Measurements from ENCODE around the gene DENND1C.

DENND1C gene

GRCh38 chr19:6484230-6484629, 2.6 kb upstream of the DENND1C start:
- DNase-seq (ENCODE audit: low read depth): no peak
- TF ChIP-seq, protein P1, sequence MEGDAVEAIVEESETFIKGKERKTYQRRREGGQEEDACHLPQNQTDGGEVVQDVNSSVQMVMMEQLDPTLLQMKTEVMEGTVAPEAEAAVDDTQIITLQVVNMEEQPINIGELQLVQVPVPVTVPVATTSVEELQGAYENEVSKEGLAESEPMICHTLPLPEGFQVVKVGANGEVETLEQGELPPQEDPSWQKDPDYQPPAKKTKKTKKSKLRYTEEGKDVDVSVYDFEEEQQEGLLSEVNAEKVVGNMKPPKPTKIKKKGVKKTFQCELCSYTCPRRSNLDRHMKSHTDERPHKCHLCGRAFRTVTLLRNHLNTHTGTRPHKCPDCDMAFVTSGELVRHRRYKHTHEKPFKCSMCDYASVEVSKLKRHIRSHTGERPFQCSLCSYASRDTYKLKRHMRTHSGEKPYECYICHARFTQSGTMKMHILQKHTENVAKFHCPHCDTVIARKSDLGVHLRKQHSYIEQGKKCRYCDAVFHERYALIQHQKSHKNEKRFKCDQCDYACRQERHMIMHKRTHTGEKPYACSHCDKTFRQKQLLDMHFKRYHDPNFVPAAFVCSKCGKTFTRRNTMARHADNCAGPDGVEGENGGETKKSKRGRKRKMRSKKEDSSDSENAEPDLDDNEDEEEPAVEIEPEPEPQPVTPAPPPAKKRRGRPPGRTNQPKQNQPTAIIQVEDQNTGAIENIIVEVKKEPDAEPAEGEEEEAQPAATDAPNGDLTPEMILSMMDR (IDR thresholded peaks at IDR 0.05; ENCODE audit: insufficient read depth, low read depth, low read length, missing control alignments): no peak
- H3K4me3 ChIP-seq (ENCODE audit: low read depth, low read length): no peak overlapping the region

DNA sequence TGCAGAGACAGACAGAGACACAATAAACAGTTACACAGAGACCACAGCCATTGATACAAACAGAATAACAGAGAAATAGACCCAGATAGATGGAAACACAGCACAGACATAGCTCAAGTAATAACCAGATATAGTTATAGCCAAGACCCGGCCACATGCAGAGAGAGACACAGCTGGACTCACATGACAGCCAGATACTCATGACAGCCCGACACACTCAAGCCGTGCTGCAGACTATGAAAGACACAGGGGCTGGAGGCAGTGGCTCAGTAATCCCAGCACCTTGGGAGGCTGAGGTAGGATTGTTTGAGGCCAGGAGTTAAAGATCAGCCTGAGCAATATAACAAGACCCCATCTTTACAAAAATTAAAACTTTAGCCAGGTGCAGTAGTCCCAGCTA, 1.6 kb upstream of the DENND1C start:
- DNase-seq (ENCODE audit: low read depth): no peak
- TF ChIP-seq, protein P1 (IDR thresholded peaks at IDR 0.05; ENCODE audit: insufficient read depth, low read depth, low read length, missing control alignments): no peak

DNA sequence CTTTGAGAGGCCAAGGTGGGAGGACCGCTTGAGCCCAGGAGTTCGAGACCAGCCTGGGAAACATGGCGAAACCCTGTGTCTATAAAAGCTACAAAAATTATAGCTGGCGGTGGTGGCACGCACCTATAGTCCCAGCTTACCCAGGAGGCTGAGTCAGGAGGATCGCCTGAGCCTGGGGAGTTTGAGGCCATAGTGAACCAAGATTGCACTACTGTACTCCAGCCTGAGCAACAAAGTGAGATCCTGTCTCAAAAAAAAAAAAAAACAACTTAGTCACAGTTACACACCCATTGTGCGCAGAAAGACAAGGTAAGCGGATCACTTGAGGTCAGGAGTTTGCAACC, 728 bp upstream of the DENND1C start:
- H3K4me3 ChIP-seq (ENCODE audit: low read depth, low read length): peak overlapping the region; percentile 69
- DNase-seq (ENCODE audit: low read depth): no peak
- TF ChIP-seq, protein P1 (IDR thresholded peaks at IDR 0.05; ENCODE audit: insufficient read depth, low read depth, low read length, missing control alignments): no peak

More for the DNA sequence above, 1.6 kb upstream of the DENND1C start:
- H3K4me3 ChIP-seq (ENCODE audit: low read depth, low read length): no peak overlapping the region

DNA sequence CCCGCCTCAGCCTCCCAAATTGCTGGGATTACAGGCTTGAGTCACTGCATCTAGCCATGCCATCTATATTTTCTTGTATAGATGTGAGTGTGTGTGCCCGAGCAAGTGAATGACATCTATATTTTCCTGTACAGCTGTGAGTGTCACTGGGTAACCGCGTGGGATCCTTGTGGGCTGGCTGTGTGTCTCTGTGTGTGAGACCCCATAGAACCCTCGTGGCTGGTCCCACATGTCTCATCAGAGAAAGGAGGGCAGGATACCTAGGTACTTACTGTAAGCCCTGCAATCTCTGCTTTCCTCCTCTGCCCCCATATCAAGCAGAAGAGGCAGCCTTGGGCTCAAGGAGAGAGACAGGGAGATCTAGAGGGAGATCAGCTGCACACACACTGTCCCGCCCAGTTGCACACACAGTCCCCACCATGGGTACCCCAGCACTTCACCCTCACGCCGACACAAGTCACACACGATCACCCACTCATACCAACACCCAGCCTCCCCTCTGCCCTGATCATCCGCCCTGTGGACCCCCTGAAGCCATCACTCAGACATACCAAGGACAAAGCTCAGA, 655 bp downstream of the DENND1C start:
- DNase-seq (ENCODE audit: low read depth): peak; percentile 25
- peak overlapping the region; percentile 69 for H3K4me3 ChIP-seq (ENCODE audit: low read depth, low read length)
- TF ChIP-seq, protein P1 (IDR thresholded peaks at IDR 0.05; ENCODE audit: insufficient read depth, low read depth, low read length, missing control alignments): no peak

- DNase-seq (ENCODE audit: low read depth): no peak
- H3K4me3 ChIP-seq (ENCODE audit: low read depth, low read length): no peak overlapping the region
- TF ChIP-seq, protein P1 (IDR thresholded peaks at IDR 0.05; ENCODE audit: insufficient read depth, low read depth, low read length, missing control alignments): no peak
Observed at GRCh38 chr19:6479836-6480398, 1.7 kb downstream of the DENND1C start.

DNA sequence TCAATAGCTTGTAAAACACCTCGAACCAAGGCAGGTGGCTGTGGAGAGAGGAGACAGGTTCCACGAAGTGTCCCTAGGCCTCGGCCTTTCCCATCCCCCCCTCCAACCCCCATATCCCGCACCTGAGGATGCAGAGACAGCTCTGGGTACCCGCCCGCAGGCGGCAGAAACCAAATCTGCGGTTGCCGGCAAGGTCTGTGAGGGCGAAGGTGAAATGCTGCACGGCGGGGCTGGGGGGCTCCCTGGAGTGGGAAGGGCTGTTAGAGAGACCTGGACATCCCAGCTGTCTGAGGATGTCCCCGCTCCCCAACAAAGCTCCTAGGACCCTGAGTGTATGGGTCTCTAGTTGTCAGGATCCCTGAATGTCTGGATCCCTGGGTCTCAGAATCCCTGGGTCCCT, 2.8 kb downstream of the DENND1C start:
- H3K4me3 ChIP-seq (ENCODE audit: low read depth, low read length): no peak overlapping the region
- TF ChIP-seq, protein P1 (IDR thresholded peaks at IDR 0.05; ENCODE audit: insufficient read depth, low read depth, low read length, missing control alignments): no peak
- DNase-seq (ENCODE audit: low read depth): no peak

GRCh38 chr19:6476896-6477431, 4.6 kb downstream of the DENND1C start:
- TF ChIP-seq, protein P1 (IDR thresholded peaks at IDR 0.05; ENCODE audit: insufficient read depth, low read depth, low read length, missing control alignments): no peak
- no peak for DNase-seq (ENCODE audit: low read depth)
- no peak overlapping the region for H3K4me3 ChIP-seq (ENCODE audit: low read depth, low read length)

Data from GM12865 (cell line).